ENCODE measurements around the gene GRM7.

GRM7 gene

GRCh38 chr3:7038394-7038793 lies 177.5 kb downstream of the GRM7 start:
- TF ChIP-seq CTCF (IDR thresholded peaks at IDR 0.05; ENCODE audit: control extremely low read depth, extremely low read depth, low read depth, missing control alignments): no peak
- DNase-seq (ENCODE audit: extremely low spot score): no peak
- CTCF ChIA-PET: no interaction called here
- POLR2A ChIA-PET: no interaction called here

GRCh38 chr3:7062714-7063113 lies 201.8 kb downstream of the GRM7 start:
- POLR2A ChIA-PET: no interaction called here

DNA sequence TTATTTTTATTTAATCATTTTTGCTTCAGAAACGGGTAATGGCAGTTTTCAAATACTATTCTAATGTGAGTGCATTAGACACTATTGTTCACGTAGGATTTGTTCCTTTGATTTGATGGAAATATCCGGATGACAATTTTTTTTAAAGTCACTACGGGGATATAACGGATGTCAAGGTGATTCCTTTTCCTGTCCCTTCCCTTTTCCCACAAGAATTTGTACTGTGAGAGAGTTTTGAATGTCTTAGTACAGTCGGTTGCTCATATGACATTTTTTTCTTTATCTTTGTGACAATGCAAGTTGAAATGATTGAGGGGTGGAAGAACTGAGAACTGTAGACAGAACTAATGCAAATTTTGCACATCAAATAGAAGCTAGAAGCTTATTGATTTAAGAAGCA lies 209.5 kb downstream of the GRM7 start:
- CTCF ChIA-PET: no interaction called here
- no peak for DNase-seq (ENCODE audit: extremely low spot score)
- no peak for TF ChIP-seq CTCF (IDR thresholded peaks at IDR 0.05; ENCODE audit: control extremely low read depth, extremely low read depth, low read depth, missing control alignments)
- POLR2A ChIA-PET: no interaction called here

More at GRCh38 chr3:7062714-7063113, 201.8 kb downstream of the GRM7 start:
- CTCF ChIA-PET: interaction anchor here (1.2 kb wide), 1 partner anchor 23 kb away, joined by 3 read pairs; no protein-coding TSS in a partner anchor
- no peak for TF ChIP-seq CTCF (IDR thresholded peaks at IDR 0.05; ENCODE audit: control extremely low read depth, extremely low read depth, low read depth, missing control alignments)
- DNase-seq (ENCODE audit: extremely low spot score): no peak

- ChIA-PET POLR2A (no interaction called here), CTCF (no interaction called here)
- no peak for TF ChIP-seq CTCF (IDR thresholded peaks at IDR 0.05; ENCODE audit: control extremely low read depth, extremely low read depth, low read depth, missing control alignments)
- no peak for DNase-seq (ENCODE audit: extremely low spot score)
Measured at GRCh38 chr3:7074217-7074616, 213.3 kb downstream of the GRM7 start.

DNA sequence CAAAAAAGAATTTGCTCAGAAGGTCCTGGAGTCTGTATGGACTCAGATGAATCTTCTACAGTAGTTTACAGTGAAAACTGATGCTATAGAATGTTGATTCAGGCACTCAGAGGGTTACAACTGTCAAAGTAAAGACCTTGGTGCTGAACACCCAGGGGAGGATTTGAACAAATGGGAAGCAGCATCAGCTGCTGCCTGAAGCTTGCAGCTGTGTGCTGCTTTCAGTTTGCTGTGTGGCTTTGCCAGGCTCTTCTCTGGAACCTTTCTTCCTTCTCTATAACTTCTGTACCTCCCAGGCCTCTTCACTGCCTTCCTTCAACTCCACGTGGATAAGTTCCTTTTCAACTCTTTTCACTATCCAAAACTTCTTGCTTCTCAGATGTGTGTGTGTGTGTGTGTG lies 214.2 kb downstream of the GRM7 start:
- ChIA-PET CTCF (no interaction called here), POLR2A (no interaction called here)
- DNase-seq (ENCODE audit: extremely low spot score): no peak
- TF ChIP-seq CTCF (IDR thresholded peaks at IDR 0.05; ENCODE audit: control extremely low read depth, extremely low read depth, low read depth, missing control alignments): no peak

- no peak for DNase-seq (ENCODE audit: extremely low spot score)
- TF ChIP-seq CTCF (IDR thresholded peaks at IDR 0.05; ENCODE audit: control extremely low read depth, extremely low read depth, low read depth, missing control alignments): peak; percentile 30
- POLR2A ChIA-PET: no interaction called here
- CTCF ChIA-PET: no interaction called here
Measured at GRCh38 chr3:7075901-7076300, 215.0 kb downstream of the GRM7 start.

GRCh38 chr3:7082244-7082643 lies 221.3 kb downstream of the GRM7 start:
- no peak for TF ChIP-seq CTCF (IDR thresholded peaks at IDR 0.05; ENCODE audit: control extremely low read depth, extremely low read depth, low read depth, missing control alignments)
- CTCF ChIA-PET: interaction anchor here (1.0 kb wide), 1 partner anchor 22 kb away, joined by 3 read pairs; no protein-coding TSS in a partner anchor
- DNase-seq (ENCODE audit: extremely low spot score): no peak
- POLR2A ChIA-PET: no interaction called here
